Right lobe of liver (tissue), 4 donors: ENCODE data around the gene ZFPM1.

Experiments
- CTCF ChIP-seq, 4 donors: fragments of 200-600 bp in 3 of 4; fragments of 450-650 bp in 1 of 4; IDR thresholded peaks; one replicate each; pipeline versions ENCODE4 v1.5.1 to v1.8.0; 2016 to 2022; ENCODE audit warnings: antibody characterized with exemption in 4 of 4, mild to moderate bottlenecking in 2 of 4
- POLR2A ChIP-seq: fragments of 450-650 bp; IDR thresholded peaks from one replicate; pipeline ENCODE4 v1.6.1; 2017; ENCODE audit warnings: antibody characterized with exemption, mild to moderate bottlenecking
- donor health status: DM: no; HTN: no; CAD: no.
- donor health status: DM: no; HTN: no; CAD: no.
- donor health status: DM: no; HTN: yes; CAD: no.

GRCh38 chr16:88473666-88474534 is 20.8 kb downstream of the ZFPM1 start:
- TF ChIP-seq POLR2A = peak; percentile 27
- TF ChIP-seq CTCF (IDR thresholded peaks at IDR 0.05) = no peak
